ENCODE results near the gene NDUFS7.

The NDUFS7 gene

DNA sequence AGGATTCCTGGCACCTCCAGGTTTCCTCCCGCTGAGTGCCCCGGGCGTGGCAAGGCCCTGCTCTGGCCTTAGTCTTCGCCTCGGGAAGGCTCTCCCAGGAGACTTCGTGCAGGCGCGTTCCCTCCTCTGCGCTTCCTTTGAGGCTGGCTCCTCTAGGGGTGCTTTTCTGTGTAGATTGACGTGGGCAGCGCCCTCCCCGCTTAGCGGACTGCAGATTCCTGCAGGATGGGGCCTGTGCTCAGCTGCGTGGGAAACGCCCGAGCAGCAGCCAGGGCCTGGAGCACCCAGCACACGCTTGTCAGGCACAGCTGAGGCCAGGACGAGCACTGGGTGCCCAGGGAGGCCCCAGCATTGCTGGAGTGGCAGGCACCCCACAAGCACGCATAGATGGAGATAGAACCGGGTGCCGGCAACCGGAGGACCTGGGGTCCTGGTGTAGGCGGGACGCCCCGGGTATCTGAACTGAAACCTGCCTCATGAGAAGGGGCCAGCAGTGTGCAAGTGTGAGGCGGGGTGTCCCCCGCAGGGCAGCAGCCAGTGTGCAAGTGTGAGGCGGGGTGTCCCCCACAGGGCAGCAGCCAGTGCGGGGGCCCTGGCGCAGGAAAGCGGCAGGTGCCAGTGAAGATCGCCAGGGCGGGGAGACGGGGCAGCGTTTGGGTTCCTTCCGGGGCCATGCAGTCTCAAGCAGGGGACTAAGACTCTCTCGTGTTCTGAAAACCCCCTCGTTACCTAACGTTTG is 3.4 kb downstream of the NDUFS7 start:
- no peak for DNase-seq

- DNase-seq: no peak
Observed at GRCh38 chr19:1387684-1388636, 4.3 kb downstream of the NDUFS7 start.

GRCh38 chr19:1388637-1389026 is 4.9 kb downstream of the NDUFS7 start:
- no peak for DNase-seq

DNA sequence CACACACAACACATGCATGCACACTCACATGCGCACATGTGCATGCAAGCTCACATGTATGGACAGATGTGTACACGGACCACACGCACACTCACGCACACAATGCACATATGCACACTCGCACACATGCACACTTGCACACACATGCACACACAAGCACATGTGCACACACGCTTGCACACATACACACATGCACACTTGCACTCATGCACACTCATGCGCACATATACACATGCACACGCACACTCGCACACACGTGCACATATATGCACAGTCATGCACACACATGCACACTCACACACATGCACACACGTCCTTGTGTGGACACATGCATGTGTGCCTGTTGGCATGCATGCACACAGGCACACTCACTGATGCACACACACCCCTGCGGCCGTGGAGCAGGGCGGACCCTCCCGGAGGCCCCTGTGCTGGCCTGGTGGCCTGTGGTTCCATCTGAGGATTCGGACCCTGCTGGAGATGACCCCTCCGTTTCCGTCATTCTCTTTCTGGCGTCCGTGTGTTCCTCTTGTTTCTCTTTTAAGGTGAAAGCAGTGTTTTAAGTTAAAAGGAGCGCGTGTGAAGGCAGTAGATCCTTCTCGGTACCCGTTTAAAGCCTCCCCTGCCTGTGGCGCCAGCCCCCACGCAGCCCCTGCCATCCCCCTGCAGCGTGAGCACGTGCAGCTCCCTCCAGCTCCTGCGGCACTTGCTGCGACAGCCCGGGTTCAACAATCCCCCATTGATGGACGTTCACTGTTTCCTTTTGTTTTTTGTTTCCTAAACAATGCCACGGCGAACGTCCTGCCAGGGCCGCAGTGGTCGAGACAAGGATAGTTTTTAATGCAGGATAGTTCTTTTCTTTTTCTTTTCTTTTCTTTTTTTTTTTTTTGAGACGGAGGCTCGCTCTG is 5.6 kb downstream of the NDUFS7 start:
- no peak for DNase-seq

DNA sequence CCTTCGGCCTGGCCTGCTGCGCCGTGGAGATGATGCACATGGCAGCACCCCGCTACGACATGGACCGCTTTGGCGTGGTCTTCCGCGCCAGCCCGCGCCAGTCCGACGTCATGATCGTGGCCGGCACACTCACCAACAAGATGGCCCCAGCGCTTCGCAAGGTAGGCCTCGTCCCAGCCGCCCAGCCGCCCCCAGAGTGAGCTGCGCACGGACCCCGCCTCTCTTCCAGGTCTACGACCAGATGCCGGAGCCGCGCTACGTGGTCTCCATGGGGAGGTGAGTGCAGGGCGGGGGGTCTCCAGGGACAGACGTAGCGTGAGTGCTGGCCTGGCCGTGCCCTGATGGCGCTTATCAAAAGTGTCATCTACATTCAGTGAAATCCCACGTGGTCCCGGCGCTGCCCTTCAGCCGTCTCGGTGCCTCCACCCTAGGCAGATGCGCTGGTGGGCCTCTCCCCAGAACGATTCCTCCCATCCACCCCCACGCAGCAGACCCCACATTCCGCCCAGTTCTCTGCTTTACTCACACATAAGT is 7.2 kb downstream of the NDUFS7 start:
- no peak for DNase-seq

- DNase-seq: no peak
Observed at GRCh38 chr19:1392407-1392806, 8.7 kb downstream of the NDUFS7 start.

DNA sequence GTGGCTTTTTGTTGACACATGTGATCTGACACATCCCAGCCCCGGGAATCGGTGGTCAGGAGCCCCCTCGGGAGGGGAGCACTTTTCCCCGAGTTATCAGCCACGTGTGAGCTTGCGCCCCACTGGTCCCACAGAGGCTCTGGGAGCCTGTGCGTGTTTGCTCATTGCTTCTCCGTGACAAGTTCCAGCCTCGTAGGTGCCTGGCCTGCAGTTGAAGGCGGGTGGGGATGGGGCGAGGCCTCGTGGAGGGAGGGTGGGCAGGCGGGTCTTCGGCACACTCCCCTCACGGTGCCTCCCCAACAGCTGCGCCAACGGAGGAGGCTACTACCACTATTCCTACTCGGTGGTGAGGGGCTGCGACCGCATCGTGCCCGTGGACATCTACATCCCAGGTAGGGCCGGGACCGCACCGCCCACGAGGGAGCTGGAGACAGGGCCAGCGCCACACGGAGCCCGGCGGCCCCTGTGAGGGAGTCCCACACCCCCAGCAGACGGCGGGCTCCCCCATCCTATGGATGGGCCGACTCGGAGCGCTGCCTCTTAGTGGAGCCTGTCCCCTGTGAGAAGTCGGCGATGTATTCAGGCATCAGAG is 9.3 kb downstream of the NDUFS7 start:
- no peak for DNase-seq

DNA sequence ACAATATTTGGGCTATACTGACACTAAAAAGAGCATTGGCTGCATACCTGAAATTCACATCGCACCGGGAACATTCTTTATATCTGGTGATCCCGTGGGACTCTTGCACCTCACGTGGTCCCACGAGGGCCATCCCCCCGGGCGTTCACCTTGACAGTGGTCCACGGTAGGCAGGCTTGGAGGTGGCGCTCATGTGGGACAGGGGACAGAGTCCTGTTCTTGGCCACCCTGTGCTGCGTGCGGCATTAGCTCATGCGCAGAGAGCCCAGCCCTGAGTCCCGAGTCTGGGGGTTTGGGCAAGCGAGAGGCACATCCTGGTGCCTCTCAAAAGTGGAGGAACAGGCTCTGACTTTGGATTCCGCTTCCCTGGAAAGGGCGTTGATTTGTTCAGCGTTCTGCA is 10.1 kb downstream of the NDUFS7 start:
- DNase-seq: no peak

GRCh38 chr19:1394252-1395193 is 10.8 kb downstream of the NDUFS7 start:
- DNase-seq: no peak

DNA sequence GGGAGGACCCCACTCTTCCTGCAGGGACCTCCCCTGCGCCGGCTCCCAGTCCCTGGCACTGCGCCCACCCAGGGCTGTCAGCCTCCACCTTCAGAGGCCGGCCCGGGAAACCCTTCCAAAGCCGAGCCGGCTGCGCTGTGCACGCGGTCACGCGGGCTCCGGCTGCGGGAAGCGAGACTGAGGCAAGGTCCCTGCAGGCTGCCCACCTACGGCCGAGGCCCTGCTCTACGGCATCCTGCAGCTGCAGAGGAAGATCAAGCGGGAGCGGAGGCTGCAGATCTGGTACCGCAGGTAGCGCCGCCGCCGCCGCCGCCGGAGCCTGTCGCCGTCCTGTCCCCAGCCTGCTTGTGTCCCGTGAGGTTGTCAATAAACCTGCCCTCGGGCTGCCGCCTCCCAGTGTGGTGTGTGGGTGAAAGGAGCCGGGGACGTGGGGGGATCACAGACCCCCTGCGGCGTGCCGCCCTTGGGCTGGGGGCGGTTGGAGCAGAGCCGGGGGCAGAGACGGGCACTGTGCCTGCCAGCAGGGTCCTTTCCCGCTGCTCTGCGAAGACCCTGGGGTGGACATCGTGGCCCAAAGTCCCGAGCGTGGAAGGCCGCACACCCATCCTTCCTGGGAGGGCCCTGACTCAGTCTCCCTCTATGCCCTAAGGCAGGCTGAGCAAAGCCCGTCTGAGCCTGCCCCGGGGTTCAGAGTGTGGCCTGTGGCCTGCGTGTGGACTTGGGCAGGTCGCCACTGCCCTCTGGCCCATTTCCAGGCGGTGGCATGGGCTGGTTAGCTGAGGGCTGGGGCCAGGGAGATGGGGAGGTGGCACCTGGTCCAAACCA is 11.7 kb downstream of the NDUFS7 start:
- DNase-seq: no peak

DNA sequence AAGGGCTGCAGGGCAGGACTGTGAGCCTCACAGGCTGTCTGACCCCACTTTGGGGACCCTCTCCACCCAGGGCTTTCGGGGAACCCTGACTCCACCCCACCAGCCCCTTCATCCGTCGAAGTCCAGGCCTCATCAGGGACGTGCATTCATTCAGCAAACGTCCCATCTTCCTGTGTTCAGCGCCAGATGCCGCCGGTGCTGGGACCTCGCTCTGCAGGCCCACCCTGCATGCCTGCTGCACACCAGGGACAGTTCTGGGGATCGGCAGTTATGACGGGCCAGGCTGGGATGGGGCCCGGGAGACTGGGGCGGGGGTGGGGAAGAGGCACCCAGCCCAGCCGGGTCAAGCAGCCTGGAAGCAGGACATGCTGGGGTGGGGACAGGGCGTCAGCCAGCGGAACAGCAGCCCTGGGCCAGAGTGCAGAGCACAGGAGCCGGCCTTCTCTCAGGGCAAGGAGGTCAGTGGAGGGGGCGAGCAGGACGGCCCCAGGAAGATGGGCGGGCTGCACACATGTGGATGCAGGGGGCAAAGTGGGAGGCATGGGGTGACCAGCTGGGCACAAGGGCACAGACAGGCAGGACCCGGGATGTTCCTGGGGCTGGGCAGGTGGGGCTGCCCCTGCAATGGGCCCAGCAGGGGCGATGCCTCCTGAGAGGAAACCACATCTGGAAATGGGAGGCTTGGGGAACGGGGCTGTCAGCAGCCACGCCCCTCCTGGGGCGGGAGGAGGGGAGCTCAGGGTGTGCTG is 12.5 kb downstream of the NDUFS7 start:
- DNase-seq: no peak

DNA sequence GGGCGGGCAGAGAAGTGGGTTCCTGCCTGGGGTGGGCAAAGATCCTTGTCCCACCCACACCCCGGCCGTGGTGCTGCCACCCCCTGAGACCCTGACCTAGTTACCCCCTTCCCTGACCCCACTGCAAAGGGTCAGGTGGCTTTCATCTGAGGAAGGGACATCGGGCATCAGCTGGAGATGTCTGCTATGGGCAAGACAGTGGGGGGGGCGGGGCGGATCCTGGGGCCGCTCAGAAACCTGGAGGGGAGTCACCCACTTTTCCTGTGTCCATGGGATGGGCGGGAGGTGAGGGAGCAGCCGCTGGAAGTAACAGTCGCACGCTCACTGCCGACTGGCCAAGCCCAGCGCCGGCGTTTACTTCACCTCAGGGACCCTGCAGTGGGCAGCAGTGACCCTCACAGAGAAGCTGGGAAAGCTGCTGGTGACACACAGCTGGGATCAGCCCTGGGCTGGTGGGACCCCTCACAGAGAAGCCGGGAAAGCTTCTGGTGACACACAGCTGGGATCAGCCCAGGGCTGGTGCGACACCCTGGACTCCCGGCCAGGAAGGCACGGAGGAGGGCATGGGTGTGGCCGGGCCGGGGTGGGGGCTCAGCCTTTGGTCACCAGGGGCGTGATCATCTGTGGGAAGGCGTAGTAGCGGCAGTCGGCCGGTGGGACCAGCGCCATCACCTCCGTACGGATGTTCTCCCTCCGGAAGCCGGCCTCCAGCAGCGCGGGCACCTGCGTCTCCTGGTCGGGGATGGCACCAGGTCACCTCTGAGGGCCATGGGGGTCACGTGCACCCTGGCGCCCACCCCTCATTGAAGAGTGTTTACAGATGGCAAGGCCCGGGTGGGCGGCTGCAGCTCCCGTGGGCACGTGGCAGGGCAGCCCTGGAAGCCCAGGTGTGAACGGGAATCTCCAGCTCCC is 13.3 kb downstream of the NDUFS7 start:
- no peak for DNase-seq

- DNase-seq: no peak
Observed at GRCh38 chr19:1397838-1398237, 14.1 kb downstream of the NDUFS7 start.

GRCh38 chr19:1399079-1399478 is 15.4 kb downstream of the NDUFS7 start:
- no peak for DNase-seq

DNA sequence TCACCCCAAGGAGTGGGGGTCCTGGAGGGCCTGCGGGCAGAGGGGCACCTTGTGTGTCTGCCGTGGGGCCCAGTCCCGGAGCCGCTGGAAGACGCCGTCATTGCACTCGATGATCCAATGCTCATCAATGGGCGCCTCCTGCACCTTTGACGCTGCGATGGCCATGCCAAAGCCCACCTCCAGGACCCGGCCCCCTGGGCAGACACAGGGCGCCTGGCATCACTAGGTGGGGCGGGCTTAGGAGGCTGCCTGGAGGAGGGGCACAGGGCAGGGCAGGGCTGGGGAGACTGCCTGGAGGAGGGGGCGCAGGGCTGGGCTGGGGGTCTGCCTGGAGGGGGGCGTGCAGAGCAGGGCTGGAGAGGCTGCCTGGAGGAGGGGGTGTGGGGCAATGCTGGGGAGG is 16.0 kb downstream of the NDUFS7 start:
- no peak for DNase-seq

DNA sequence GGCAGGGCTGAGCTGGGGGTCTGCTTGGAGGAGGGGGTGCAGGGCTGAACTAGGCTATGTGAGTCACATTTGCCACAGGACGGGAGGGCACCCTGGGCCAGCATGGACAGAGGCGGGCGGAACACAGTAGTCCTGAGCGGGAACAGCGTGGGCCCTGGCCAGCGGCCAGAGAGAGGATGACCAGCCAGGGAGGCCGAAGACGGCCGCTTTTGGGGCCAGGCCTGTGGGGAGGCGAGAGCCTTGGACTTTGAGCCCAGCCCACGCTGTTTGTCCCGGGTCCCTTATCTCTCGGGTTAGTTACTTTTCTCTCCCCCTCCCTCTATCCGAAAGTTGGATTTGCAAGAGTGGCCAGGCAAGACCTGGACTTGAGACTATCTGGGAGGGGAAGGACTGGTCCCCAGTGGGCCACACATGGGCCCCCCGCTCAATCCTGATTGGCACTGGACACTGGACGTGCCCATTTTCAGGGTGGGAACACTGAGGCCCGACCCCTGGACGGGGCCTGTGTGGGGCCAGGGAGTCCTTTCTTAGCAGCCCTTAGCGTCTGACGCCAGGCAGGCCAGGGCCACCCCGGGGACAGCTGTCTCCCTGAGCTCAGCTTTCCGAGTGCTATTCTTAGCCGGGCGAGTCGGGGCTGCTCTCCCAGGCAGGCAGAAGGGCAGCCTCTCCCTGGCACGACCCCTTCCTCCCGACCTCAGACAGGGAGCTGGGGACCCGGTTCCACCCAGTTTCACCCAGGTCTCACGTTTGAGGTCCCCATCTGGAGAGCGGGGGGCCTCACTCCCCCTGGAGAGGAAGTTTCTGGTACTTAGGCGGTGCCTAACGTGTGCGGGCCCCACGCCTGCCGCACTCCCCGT is 16.8 kb downstream of the NDUFS7 start:
- DNase-seq: no peak

Measured in fibroblast of skin of scalp (primary cell).